ENCODE measurements around the gene EFHD1.

GRCh38 chr2:232652505-232652851 is 19.1 kb downstream of the EFHD1 start:
- TF ChIP-seq POLR2A (IDR thresholded peaks at IDR 0.05; ENCODE audit: low read depth, low read length): no peak
- no peak for TF ChIP-seq TAF1 (IDR thresholded peaks at IDR 0.05; ENCODE audit: borderline replicate concordance, low read depth, low read length)
- TF ChIP-seq POLR2AphosphoS5 (IDR thresholded peaks at IDR 0.05; ENCODE audit: low read depth, low read length): no peak
